Natural killer cell treated with Interleukin-12 subunit alpha and Interleukin-12 subunit beta and Interleukin-15 and Interleukin-18, amount 100 ng/mL, for 72 hours (primary cell): ENCODE results near the gene ISL1. TPM values are rescaled to one million over a fixed set of nuclear protein-coding genes. Genes with fewer than 3 reads are reported as not detected.

Experiments
- ATAC-seq, 2 donors: fragments of 150-1000 bp; cut with Tn5 transposase in 1 of 2; sonication (Bioruptor Pico), chemical (Tn5 transposase) in 1 of 2; 2 replicates each; pipeline ENCODE4 v1.10.0; 2021
- DNase-seq: peaks from one replicate; pipeline ENCODE4 v3.0.0; 2022; ENCODE audit warnings: low spot score
- H3K27ac Mint-ChIP-seq, 2 donors: 1 replicate in 1 of 2; 2 replicates in 1 of 2; pipeline ENCODE4 v1.8.0; 2022; ENCODE audit warnings: mixed read lengths in 2 of 2, mild to moderate bottlenecking in 1 of 2, moderate library complexity in 1 of 2
- H3K27me3 Mint-ChIP-seq, 2 donors: 1 replicate in 1 of 2; 2 replicates in 1 of 2; pipeline ENCODE4 v1.8.0; 2022; ENCODE audit warnings: mixed read lengths in 2 of 2
- H3K36me3 Mint-ChIP-seq: one replicate; pipeline ENCODE4 v1.8.0; 2022; ENCODE audit warnings: mixed read lengths
- H3K4me1 Mint-ChIP-seq, 2 donors: 1 replicate in 1 of 2; 2 replicates in 1 of 2; pipeline ENCODE4 v1.8.0; 2022; ENCODE audit warnings: low read depth in 2 of 2, mixed read lengths in 2 of 2, mild to moderate bottlenecking in 1 of 2
- H3K4me3 Mint-ChIP-seq: one replicate; pipeline ENCODE4 v1.8.0; 2022; ENCODE audit warnings: mixed read lengths
- H3K9me3 Mint-ChIP-seq: 2 replicates; pipeline ENCODE4 v1.8.0; 2022; ENCODE audit warnings: mixed read lengths
- total RNA-seq, 2 donors: library from RNA; stranded (reverse); gene quantifications; one replicate each; pipeline ENCODE4 v1.2.3, GENCODE V29; 2022

The ISL1 gene
- total RNA-seq, 2 donors from 2014 or later = not detected

- ATAC-seq (no peak), DNase-seq (no peak)
- Mint-ChIP-seq H3K27ac (no peak overlapping the region), H3K36me3 (peaks cover 6% of the 10 kb centered on the region), H3K9me3 (peaks cover 16% of the 10 kb centered on the region), H3K27me3 (peaks cover 42 to 43% of the 10 kb centered on the region in 2 donors), H3K4me3 (no peak overlapping the region), H3K4me1 (no peaks in the 10 kb centered on the region)
Measured at GRCh38 chr5:51394609-51395008, 11.4 kb downstream of the ISL1 start.

- DNase-seq = no peak
- Mint-ChIP-seq H3K4me3 (no peak overlapping the region), H3K27me3 (peaks cover 47 to 49% of the 10 kb centered on the region in 2 donors), H3K36me3 (peaks cover 12% of the 10 kb centered on the region), H3K27ac (no peak overlapping the region), H3K4me1 (no peaks in the 10 kb centered on the region), H3K9me3 (peaks cover 16% of the 10 kb centered on the region)
- ATAC-seq = no peak
Measured at GRCh38 chr5:51395245-51395644, 12.0 kb downstream of the ISL1 start.

DNA sequence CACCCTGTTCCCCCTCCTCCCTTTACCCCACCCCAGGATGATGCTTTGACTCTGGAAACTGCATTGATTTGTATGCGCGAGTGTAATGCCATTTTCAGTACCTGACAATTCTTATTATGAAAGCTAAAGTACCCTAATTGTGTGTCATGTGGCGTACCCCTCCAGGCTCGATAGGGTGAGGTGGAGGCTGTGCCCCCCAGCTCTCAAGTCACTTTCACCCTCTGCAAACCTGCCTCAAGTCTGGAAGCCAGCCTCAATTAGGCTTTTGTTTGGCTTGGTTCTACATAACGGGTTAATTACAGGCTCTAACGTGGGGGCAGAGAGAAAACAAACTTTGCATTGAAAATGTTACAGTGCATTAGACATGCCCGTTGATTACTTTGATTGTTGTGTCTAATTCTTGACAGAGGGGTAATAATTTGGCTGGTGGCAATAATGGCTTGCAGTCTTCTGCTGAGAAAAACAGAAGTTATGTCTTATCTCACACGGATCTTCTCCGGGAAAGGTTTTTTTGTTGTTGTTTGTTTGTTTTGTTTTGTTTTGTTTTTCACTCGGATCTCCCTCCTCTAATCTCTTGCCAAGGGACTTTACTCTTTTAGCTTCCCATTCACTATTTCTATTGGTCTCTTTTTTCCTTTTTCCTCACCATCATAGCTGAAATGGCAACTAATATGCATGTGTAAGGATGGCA is 12.6 kb downstream of the ISL1 start:
- Mint-ChIP-seq H3K27me3 (peaks cover 44 to 46% of the 10 kb centered on the region in 2 donors), H3K4me1 (no peaks in the 10 kb centered on the region), H3K9me3 (peaks cover 16% of the 10 kb centered on the region), H3K36me3 (peaks cover 12% of the 10 kb centered on the region), H3K4me3 (no peak overlapping the region), H3K27ac (no peak overlapping the region)
- no peak for ATAC-seq
- no peak for DNase-seq

DNA sequence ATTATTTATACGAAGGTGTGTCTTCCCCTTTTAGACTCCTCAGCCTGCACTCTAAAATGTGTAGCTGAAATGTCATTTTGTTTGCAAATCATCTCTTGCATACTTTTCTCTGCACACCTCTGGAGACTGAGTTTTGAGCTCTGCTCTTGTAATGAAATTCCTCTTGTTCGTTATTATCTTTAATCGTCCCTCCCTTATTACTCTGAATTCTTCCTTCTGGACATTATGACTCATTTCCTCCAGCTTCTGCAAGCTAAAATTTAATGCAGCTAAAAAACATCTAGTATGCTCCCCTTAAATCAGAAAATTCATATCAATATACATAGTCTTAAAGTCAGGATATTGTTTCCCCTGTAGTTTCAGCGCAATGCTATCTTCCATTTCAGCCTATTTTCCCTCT is 13.5 kb downstream of the ISL1 start:
- H3K27ac Mint-ChIP-seq = no peak overlapping the region
- no peak overlapping the region for H3K4me3 Mint-ChIP-seq
- DNase-seq (no peak), ATAC-seq (no peak)
- peaks cover 12% of the 10 kb centered on the region for H3K36me3 Mint-ChIP-seq
- H3K27me3 Mint-ChIP-seq = peaks cover 37 to 38% of the 10 kb centered on the region in 2 donors
- peaks cover 16% of the 10 kb centered on the region for H3K9me3 Mint-ChIP-seq
- no peaks in the 10 kb centered on the region for H3K4me1 Mint-ChIP-seq

DNA sequence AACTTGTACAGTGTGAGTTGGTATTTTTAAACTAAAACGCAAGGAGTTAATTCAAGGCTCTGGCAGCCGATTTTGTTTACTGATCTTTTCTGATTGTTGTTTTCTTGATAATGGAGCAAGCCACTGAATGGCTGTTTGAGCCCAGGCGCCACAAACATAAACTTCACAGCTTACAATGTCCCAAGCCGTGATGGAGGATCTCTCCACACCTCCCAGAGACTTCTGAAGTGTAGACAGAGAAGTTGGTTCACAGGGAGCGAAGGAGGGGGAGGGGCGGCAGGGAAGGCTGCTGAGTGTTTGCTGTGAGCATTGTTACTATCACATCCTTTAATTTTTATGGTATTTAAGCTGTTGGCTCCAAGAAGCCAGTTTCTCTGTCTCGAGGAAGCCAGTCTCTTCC is 14.7 kb downstream of the ISL1 start:
- peaks cover 10% of the 10 kb centered on the region for H3K9me3 Mint-ChIP-seq
- no peak overlapping the region for H3K27ac Mint-ChIP-seq
- no peak for ATAC-seq
- DNase-seq = no peak
- H3K4me3 Mint-ChIP-seq = no peak overlapping the region
- no peaks in the 10 kb centered on the region for H3K4me1 Mint-ChIP-seq
- peaks cover 12% of the 10 kb centered on the region for H3K36me3 Mint-ChIP-seq
- H3K27me3 Mint-ChIP-seq = peaks cover 30 to 37% of the 10 kb centered on the region in 2 donors

DNA sequence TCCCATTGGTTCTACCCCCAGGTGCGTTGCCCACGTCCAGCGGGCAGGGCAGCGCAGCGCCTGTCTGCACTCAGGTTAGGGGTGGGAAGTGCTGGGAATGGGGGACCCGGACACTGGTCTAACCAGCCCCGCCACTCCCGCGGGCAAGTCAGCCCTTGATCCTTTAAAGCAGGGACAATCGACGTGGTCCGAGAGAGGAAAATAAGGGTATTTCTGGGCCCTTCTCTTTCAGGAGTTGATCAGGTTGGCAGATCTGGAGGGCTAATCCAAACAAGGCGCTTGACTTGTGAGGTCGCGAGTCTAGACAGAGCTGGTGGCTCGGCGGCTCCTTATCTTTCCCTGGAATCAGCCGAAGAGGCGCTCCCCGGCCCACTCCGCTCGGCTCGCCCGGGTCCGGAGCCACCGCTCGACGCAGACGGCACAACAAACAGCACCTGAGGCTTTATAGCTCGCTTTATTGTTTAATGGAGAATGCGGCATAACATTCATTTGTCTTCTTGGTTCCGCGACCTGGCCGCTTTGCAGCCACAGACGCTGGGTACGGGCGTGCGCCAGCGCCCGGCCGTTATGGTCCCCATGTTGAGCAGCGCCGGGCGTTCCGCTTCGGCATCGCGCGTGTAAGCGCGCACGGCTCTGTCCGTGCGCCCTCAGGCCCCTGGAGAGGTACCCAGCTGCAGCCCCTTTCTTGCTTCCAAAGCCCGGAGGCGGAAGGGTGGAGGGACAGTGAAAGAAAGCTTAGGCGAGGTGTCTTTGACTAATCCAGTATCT is 15.8 kb downstream of the ISL1 start:
- Mint-ChIP-seq H3K9me3 (peaks cover 11% of the 10 kb centered on the region), H3K36me3 (peaks cover 12% of the 10 kb centered on the region), H3K4me3 (no peak overlapping the region), H3K27me3 (peaks cover 30 to 37% of the 10 kb centered on the region in 2 donors), H3K27ac (no peak overlapping the region), H3K4me1 (no peaks in the 10 kb centered on the region)
- ATAC-seq (no peak), DNase-seq (no peak)

DNA sequence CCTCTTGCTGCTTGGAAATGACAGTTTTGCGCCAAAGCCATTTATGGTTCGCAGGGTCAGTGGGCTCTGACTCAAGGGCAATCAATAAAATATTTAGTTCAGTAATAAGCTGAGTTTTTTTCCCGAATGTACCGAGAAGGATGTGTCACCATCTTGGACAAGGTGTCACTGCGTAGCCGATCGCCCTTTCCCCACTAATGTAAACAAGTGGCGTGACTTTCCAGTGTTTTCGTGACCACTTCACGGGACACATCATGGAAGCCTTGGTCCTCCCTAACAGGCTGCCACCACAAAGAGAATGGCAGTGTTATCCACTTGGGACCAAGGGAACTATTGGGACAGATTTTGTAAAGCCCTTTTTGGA is 16.4 kb downstream of the ISL1 start:
- H3K4me3 Mint-ChIP-seq = no peak overlapping the region
- peaks cover 12% of the 10 kb centered on the region for H3K36me3 Mint-ChIP-seq
- ATAC-seq = no peak
- DNase-seq = no peak
- peaks cover 29 to 37% of the 10 kb centered on the region in 2 donors for H3K27me3 Mint-ChIP-seq
- H3K9me3 Mint-ChIP-seq = peaks cover 13% of the 10 kb centered on the region
- H3K4me1 Mint-ChIP-seq = no peaks in the 10 kb centered on the region
- H3K27ac Mint-ChIP-seq = no peak overlapping the region

DNA sequence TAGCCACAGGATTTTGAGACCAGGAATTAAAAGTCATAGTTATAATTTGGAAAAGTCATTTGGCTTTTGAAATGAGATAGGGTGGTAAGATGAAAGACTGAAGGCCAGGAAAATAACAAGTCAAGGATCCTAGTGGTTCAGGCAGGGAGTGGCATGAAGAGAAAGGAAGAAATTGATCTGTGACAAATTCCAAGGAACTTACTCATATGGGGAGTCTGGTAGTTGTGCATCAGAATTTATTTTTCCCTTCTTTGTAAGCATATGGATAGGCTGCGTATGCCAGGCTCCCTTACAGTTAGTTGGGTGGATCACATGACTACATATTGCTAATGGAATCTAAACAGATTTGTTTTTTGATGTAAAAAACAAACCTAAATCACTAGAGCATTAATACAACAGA is 21.0 kb downstream of the ISL1 start:
- H3K4me1 Mint-ChIP-seq = no peaks in the 10 kb centered on the region
- no peak for DNase-seq
- ATAC-seq = no peak
- H3K27ac Mint-ChIP-seq = no peak overlapping the region
- peaks cover 3% of the 10 kb centered on the region for H3K9me3 Mint-ChIP-seq
- H3K4me3 Mint-ChIP-seq = no peak overlapping the region
- peaks cover 6% of the 10 kb centered on the region for H3K36me3 Mint-ChIP-seq
- peaks cover 7 to 11% of the 10 kb centered on the region in 2 donors for H3K27me3 Mint-ChIP-seq

DNA sequence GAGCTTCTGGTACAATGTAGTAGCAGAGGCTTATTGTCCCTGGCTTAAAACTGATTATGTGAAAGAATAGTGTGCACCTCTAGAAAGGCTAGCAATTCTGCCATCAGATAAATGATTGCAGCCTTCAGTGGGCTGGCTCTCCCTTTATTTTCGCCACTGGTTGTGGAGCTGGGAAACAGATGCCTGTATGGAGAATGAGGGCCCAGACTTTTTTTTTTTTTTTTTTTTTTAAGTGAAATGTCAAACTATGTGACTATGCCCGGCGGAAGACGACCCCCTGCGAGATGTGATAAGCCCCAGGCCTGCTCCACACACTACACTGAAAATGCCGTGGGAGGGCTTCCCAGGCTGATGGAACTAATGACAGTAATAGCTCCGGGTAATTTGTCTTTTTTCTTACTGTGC is 28.7 kb downstream of the ISL1 start:
- peaks cover 5% of the 10 kb centered on the region for H3K9me3 Mint-ChIP-seq
- no peak for DNase-seq
- H3K27ac Mint-ChIP-seq = no peak overlapping the region
- no peaks in the 10 kb centered on the region for H3K27me3 Mint-ChIP-seq
- no peak for ATAC-seq
- H3K36me3 Mint-ChIP-seq = no peaks in the 10 kb centered on the region
- H3K4me1 Mint-ChIP-seq = no peaks in the 10 kb centered on the region
- H3K4me3 Mint-ChIP-seq = no peak overlapping the region

DNA sequence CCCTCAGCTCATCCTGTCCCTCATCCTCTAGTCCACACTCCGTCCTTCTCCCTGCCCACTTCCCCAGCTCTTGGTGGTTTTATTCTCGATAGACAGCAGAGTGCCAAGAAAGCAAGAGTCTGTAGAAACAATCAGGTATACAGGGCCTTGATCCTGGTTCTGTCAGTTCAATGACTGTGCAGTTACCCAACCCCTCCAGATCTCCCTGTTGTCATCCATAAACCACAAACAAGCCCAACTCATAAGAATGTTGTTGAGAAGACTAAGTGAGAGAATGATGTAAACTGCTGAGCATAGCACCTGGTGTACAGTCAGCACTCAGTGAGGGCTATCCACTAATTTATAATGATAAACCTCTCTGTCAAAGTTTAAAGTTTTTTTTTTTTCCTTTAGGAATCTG is 31.3 kb downstream of the ISL1 start:
- Mint-ChIP-seq H3K4me1 (no peaks in the 10 kb centered on the region), H3K27me3 (no peaks in the 10 kb centered on the region), H3K36me3 (no peaks in the 10 kb centered on the region), H3K9me3 (peaks cover 11% of the 10 kb centered on the region), H3K4me3 (no peak overlapping the region), H3K27ac (no peak overlapping the region)
- no peak for ATAC-seq
- no peak for DNase-seq

- Mint-ChIP-seq H3K27ac (no peak overlapping the region), H3K27me3 (no peaks in the 10 kb centered on the region), H3K4me1 (no peaks in the 10 kb centered on the region), H3K4me3 (no peak overlapping the region), H3K9me3 (peaks cover 14% of the 10 kb centered on the region), H3K36me3 (no peaks in the 10 kb centered on the region)
- ATAC-seq = no peak
- no peak for DNase-seq
Measured at GRCh38 chr5:51416149-51416548, 32.9 kb downstream of the ISL1 start.

GRCh38 chr5:51433052-51433710 is 49.9 kb downstream of the ISL1 start:
- Mint-ChIP-seq H3K36me3 (no peaks in the 10 kb centered on the region), H3K27me3 (no peaks in the 10 kb centered on the region), H3K27ac (no peak overlapping the region), H3K9me3 (peaks cover 23% of the 10 kb centered on the region), H3K4me1 (no peaks in the 10 kb centered on the region), H3K4me3 (no peak overlapping the region)
- DNase-seq = no peak
- no peak for ATAC-seq

DNA sequence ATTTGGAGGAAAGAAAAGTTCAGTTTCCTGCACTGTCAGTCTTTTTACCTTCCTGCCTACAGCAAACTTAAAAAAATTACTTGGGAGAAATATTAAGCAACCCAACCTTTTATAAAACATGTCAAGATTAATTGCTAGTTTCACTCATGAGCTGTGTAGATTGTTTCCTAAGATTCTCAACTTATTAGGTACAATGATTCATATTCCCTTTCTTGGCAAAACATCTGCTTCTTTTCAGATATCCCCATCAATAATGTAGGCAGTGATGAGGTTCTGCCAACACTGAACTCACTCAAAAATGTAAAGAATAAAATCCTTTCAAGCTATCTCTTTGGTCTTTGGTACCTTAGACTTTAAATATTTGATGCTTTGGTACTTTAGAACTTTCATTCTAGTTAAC is 56.0 kb downstream of the ISL1 start:
- no peaks in the 10 kb centered on the region for H3K4me1 Mint-ChIP-seq
- H3K4me3 Mint-ChIP-seq = no peak overlapping the region
- H3K9me3 Mint-ChIP-seq = peaks cover 12% of the 10 kb centered on the region
- no peaks in the 10 kb centered on the region for H3K36me3 Mint-ChIP-seq
- no peak overlapping the region for H3K27ac Mint-ChIP-seq
- DNase-seq (no peak), ATAC-seq (no peak)
- H3K27me3 Mint-ChIP-seq = no peaks in the 10 kb centered on the region
